ENCODE results near the gene UNC80. TPM values are rescaled to one million over a fixed set of nuclear protein-coding genes. Genes with fewer than 3 reads are reported as not detected.
A peak's percentile ranks its signal among the peaks of the same experiment; 100 is the strongest.

UNC80 gene
- total RNA-seq, 1 donor from 2014 or later = not detected

GRCh38 chr2:210002158-210003157, 230.8 kb downstream of the UNC80 start, which contains the start of gene RPE:
RPE (plus strand) TSS chr2:210002638; CDS start chr2:210002662, 24 bp downstream.
- peak; percentile 100 for ATAC-seq
- intact Hi-C loops (cut with micrococcal nuclease) = loop anchor here (10.0 kb wide), 1 partner anchor 172 kb away; the partner anchor contains the start of gene KANSL1L
- peak; percentile 99 for DNase-seq

- DNase-seq (no peak), ATAC-seq (no peak)
- intact Hi-C loops (cut with micrococcal nuclease) = loop anchor here (10.0 kb wide), 1 partner anchor 171 kb away; the partner anchor contains the start of gene KANSL1L
Observed at GRCh38 chr2:210003359-210003758, 231.7 kb downstream of the UNC80 start.

GRCh38 chr2:210004881-210005280, 233.2 kb downstream of the UNC80 start:
- intact Hi-C loops (cut with micrococcal nuclease) = loop anchor here (10.0 kb wide), 1 partner anchor 170 kb away; the partner anchor contains the start of gene KANSL1L
- ATAC-seq = no peak
- no peak for DNase-seq

- peak; percentile 47 for ATAC-seq
- DNase-seq = no peak
- intact Hi-C loops (cut with micrococcal nuclease) = loop anchor here (10.0 kb wide), 1 partner anchor 167 kb away; the partner anchor contains the start of gene KANSL1L
Observed at GRCh38 chr2:210007895-210008294, 236.3 kb downstream of the UNC80 start.

GRCh38 chr2:210009126-210009525, 237.5 kb downstream of the UNC80 start:
- no peak for ATAC-seq
- intact Hi-C loops (cut with micrococcal nuclease) = loop anchor here (10.0 kb wide), 1 partner anchor 166 kb away; the partner anchor contains the start of gene KANSL1L
- DNase-seq = no peak

- no peak for ATAC-seq
- intact Hi-C loops (cut with micrococcal nuclease) = loop anchor here (10.0 kb wide), 1 partner anchor 165 kb away; the partner anchor contains the start of gene KANSL1L
- DNase-seq = no peak
Observed at GRCh38 chr2:210009896-210010295, 238.3 kb downstream of the UNC80 start.

DNA sequence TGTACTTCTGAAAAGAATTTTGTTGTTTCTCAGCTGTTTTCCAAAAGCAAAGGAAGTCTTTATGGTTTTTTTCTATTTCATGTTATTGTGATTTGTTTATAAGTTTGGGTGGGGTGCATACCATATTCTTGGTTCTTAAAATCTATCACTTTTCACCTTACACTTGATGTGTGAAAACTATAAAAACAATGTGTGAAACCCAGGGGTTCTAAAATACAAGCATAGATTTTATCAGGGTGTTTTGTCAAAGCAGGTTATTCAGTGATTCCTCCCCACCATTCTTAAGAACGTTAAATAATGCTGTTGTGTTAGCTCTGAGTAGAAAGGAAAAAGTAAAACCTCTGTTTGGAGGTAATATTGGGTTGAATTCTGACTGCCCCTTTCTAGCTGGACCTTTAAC, 248.5 kb downstream of the UNC80 start:
- ATAC-seq (no peak), DNase-seq (no peak)
- intact Hi-C loops (cut with micrococcal nuclease) = no loop called here

DNA sequence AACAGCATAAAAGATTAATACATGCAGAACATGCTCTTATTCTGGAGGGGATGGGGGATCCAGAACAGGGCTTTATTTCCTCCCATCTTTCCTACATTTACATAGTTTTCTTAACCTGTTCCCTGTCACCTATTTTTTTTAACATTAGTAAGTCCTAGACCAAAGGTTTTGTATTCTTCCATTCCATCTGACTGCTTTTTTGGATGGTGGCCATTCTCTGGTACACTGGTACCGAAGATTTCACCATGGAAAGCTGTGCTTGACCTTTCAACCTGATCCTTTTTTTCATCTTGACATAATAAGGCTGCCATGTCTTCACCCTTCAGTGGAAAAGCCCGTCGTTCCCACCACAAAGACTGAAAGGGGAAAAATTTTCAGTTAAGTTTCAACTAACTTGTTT, 251.2 kb downstream of the UNC80 start:
- ATAC-seq (no peak), DNase-seq (no peak)
- intact Hi-C loops (cut with micrococcal nuclease) = no loop called here

GRCh38 chr2:210027608-210028007, 256.0 kb downstream of the UNC80 start:
- DNase-seq (no peak), ATAC-seq (no peak)
- intact Hi-C loops (cut with micrococcal nuclease) = no loop called here

DNA sequence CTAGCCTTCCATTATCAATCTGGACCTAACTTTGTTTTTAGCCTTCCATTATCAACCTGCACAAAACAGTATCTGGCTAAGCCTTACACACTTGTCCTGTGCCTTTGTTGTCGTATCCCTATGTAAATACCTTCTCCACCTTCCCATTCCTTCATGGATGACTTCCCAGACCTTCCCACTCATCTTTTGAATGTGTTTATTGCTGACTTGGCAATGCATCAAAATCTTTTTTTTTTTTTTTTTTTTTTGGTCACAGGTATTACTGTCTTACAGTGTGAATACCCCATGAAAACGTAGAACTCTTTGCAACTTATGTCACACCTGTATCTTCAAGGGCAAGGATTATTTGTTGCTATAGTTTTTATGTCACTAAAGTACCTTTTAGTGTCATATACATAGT, 256.5 kb downstream of the UNC80 start:
- intact Hi-C loops (cut with micrococcal nuclease) = no loop called here
- ATAC-seq = no peak
- DNase-seq = no peak

DNA sequence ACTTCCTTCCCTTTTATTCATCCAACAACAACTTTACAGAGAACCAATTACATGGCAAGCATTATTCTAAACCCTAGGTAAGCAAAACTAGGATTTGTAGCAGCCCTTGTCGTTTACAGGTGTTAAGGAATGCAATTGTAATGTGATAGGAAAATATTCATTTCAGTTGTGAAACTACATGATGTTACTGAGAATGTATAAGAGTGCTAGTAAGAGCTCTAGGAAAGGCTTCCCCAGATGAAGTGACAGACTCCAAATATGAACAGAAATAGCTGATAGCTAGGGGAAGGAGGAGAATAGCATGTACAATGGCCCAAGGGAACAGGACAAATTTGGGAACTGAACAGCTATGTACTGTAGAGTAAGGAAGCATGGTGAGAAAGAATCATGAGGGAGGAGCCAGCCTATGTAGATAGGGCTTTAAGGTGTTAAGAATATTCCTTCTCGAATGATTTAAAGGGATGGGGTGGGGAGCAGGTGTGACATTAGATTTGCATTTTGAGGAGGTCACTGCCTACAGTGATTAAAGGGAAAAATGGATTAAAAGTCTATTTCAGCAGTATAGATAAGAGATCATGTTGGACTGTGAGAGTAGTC, 262.6 kb downstream of the UNC80 start:
- DNase-seq (no peak), ATAC-seq (no peak)
- intact Hi-C loops (cut with micrococcal nuclease) = no loop called here

- no peak for DNase-seq
- intact Hi-C loops (cut with micrococcal nuclease) = no loop called here
- ATAC-seq = no peak
Observed at GRCh38 chr2:210035679-210036078, 264.0 kb downstream of the UNC80 start.

- intact Hi-C loops (cut with micrococcal nuclease) = no loop called here
- ATAC-seq (no peak), DNase-seq (no peak)
Observed at GRCh38 chr2:210038078-210038477, 266.4 kb downstream of the UNC80 start.

GRCh38 chr2:210046851-210047500, 275.3 kb downstream of the UNC80 start:
- ATAC-seq (no peak), DNase-seq (no peak)
- intact Hi-C loops (cut with micrococcal nuclease) = no loop called here

Other genes starting within 250 kb of the UNC80 start
- 16.6 TPM for gene RPE, start 230.8 kb downstream of the UNC80 start, total RNA-seq